Epidermal melanocyte (primary cell): ENCODE results near the gene CPOX.
"Not testable (repeated sequence)": the region's sequence is repeated elsewhere in the genome, so short reads cannot be mapped to it uniquely, and the experiment has no call there.

Experiments
- DNase-seq: peaks from one replicate; pipeline ENCODE4 v3.0.0; 2011; ENCODE audit warnings: low spot score; ENCODE audit not compliant: insufficient read length

Gene CPOX

DNA sequence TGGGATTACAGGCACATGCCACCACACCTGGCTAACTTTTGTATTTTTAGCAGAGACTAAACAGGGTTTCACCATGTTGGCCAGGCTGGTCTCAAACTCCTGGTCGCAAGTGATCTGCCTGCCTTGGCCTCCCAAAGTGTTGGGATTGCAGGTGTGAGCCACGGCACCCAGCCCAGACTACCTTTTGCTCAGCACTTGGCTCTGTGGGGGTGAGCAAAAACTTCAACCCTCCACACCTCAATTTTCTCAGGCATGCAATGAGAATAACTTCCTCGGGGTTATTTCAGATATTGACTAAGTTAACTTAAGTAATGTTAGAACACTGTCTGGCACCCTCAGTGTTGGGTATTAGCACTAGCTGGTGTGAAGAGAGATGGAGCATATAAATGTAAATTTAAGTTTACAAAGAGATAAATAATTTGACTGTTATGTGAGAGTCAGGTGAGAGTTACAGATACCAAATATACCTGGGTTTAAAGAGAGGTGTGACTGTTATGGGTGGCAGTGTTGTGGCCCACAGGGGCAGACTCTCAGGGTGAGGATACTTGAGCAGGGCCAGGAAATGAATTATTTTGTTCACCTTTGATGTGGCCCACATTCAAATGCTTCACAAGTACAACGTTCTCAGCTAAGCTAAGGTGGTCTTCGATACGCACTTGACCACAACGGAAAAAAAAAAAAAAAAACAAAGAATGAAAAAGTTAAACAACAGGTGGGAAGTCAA, 29.0 kb downstream of the CPOX start:
- no peak for DNase-seq

DNA sequence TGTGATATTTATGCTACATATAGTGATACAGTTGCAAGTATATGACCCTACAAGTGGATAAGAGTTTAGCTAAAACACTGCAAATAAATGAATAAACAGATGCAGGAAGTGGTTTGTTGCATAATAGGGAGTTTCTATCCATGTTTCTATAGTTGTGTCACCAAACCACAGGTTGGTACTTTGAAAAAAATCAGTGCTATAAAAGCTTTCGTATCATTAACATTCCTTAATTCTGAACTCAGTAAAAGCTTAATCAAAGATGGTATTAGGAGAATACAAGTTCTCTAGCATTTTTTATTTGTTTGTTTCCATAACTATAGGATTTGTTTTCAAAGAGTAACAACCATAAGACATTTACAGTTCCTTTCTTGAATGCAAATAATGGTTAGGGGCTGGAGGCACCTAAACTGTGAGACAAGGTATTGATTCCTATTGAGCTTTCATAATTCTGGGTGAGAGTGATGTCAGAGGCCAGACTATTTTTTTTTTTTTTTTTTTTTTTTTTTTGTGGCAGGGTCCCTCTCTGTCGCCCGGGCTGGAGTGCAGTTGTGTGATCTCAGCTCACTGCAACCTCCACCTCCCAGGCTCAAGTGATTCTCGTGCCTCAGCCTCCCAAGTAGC, 29.6 kb downstream of the CPOX start:
- DNase-seq: no peak

DNA sequence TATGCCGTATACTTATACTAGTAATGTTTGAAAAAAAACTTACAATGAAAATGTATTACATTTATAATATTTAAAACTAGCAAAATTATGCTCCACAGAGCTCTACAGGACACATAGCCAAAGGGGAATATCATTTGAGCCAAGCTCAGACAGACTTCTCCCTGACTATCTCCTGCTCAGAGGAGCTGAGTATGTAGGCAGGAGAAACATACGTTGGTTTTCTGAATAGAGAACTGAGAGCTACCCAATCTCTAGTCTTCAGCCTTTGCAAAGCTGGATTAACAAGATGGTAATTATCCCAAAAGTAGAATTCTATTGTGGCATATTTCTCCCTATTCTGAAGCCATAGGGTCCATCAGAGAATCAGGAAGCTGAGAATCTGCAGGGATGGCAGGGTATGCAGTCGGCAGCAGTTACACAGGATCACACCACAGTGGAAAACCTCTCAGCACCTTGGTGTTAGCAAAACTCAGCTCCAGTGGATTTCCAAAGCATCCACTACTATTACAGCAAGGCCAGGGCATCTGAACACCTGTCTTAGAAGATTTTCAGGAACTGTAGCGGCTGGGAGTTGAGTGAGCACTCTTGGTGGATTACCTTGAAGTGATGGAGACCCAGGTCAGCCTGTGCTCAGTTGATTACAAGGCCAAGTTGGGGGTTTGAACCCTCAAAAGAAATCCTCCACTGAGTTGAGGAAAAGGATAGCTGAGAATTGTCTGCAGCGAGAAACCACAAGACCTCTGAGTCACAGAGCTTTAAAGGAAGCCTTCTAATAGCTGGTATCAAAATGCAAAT, 31.5 kb downstream of the CPOX start:
- no peak for DNase-seq

DNA sequence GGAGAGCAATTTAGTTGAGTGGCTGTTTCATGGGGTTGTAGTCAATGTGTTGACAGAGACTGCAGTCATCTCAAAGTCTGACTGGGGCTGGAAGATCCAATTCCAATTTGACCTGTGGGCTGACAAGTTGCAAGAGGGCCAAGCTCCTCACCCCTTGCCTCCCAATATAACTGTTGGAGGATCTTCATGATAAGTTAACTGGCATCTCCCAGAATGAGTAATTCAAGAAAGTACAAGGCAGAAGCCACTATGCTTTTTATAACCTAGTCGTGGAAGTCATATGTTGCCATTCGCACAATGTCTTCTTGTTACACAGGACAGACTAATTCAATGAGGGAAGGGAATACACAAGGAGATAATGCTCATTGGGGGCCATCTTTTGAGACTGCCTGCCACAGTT, 32.5 kb downstream of the CPOX start:
- DNase-seq: no peak

DNA sequence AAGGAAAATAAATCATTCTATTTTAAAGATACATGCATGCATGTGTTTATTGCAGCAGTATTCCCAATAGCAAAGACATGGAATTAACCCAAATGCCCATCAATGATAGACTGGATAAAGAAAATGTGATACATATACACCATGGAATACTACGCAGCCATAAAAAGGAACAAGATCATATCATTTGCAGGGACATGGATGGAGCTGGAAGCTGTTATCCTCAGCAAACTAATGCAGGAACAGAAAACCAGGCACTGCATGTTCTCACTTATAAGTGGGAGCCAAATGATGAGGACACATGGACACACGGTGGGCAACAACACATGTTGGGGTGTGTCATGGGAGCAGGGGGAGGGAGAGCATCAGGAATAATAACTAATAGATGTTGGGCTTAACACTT, 33.6 kb downstream of the CPOX start:
- not testable (repeated sequence) for DNase-seq

DNA sequence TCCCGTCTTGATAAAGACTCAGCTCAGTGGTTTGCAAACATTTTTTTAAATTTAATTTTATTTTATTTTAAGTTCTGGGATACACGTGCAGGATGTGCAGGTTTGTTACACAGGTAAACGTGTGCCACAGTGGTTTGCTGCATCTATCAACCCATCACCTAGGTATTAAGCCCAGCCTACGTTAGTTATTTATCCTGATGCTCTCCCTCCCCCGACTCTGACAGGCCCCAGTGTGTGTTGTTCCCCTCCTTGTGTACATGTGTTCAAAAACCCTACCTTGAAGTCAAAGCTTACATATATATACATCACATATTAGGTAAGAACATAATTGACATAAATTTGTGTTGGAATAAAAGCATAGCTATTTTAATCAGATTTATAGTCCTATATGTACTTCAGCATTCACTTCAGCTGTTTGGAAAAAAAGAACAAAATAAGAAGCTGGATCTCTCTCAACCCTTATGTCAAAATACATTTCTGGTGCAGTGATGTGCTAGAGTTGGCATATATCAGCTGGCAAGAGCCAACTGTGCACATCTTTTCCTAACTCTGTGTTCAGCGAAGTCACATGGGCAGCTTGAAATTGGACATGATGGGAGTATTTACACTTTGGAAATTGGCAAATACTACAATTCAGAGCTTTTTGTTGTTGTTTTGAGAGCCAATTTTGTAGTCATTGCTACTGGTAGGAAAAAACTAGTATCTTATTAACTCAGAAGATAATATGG, 35.1 kb downstream of the CPOX start:
- DNase-seq: no peak

DNA sequence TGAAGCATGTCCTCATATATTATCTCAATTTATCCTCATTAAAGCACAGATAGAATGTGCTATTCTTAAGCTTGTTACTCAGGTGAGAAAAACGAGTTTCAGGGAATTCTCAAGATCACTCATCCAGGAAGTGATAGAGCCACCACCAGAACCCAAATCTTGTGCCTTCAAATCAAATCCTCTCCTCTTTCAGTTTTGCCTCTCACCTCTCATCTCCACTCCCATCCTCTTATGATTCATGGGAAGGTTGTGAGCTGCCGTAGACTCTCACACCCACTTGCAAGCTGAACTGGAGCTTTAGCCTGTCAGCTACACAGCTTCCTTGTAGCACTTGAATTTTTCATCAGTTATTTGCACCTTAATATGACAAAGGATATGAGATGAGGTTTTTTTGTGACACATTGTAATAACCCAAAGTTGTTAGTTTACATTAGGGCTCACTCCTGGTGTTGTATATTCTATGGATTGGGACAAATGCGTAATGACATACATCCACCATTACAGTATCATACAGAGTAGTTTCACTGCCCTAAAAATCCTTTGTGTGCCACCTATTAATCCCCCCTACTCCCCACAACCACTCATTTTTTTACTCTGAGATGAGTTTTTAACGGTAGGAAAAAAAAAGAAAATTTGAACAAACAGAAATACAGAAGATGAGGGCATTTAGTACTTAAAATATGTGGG, 35.9 kb downstream of the CPOX start:
- DNase-seq: no peak

DNA sequence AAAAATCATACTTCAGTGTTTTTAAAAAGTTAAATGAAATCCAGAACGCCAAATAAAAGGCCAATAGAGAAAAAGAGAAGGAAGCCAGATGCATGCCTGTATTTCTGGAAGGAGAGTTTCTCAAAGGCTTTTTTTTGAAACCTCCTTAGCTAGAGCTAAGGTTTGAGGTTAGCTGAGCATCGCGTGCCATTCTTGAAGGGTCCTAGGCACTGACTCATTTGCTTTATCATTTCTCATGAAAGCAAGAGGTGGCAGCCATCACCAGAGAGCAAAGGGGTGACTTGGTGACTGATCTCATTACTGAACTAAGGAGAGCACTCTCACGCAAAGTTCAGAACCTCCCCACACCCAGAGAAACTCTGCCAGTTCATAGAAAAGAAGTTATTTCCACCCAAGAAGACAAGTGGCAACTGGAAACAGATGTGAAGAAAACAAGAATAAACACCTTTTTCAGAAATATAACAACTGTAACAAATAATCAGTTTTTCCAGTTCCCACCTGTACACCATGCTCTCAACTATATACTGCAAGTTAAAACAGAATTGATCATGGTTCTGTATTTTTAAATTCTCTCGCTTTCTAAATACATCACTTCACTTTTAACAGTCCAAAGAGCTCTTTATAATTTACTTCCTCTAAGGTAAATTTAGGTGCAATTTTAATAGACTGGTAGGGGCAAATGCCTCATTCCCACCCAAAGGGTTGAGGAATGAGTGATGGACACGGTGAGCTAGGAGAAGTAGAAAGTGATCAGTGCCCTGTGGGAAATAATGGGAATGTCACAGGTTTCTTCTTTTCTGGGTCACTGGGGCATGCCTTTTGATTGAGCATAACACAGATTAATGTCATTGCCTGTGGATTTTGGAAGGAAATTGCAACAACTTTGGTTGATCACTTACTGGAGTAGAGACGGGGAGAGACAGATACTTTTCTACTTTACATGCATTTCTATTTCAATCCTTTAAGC, 37.0 kb downstream of the CPOX start:
- DNase-seq: no peak

DNA sequence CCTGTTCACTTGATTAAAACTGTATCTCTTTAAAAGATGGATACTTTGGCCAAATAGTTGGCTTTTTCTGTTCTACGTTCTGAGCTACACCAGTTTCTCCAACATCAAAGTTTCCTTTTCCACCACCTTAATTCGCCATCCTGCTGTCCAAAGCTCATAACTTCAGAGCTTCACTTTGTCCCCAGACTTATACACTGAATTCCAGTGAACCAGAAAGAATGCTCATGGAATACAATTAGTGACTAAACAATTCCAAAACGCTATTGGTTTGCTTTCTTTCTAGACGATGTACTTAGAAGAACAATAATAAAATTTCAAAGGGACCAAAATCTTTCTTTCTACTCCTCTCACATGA, 38.4 kb downstream of the CPOX start:
- DNase-seq: no peak

DNA sequence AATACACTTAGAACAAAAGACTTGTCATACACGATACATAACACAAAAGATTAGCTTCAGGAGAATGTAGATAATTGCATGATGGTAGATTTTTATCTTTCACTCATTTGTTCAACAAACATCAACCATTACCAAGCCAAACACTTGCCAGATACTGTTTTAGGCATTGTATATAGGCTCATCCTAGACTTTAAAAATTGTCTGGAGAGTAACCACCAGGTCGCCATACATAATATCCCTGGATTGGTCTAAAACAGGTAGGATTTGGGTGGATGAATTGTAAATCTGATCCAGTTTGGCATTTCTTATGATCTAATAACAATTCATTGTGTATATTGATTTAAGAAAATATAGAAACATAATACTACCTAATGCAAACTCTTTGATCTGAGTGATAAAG, 38.8 kb downstream of the CPOX start:
- DNase-seq: no peak

DNA sequence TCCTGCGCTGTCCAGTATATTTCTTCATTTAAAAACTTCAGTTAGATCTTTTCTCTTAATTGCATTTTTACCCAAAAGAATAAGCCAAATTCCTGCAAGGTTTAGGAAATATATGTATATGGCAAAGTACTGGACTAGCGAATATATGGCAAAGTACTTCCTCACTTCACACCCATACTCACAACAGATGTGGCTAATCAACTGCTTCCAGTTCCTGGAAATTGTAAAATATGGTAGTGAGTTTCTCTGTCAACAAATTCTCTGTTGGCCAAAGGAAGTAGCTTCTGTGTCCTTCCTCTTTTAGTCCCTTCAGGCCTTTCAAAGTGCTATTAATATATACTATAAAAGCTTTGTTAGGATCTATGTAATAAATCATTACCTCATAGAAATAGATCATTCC, 39.7 kb downstream of the CPOX start:
- DNase-seq: no peak

DNA sequence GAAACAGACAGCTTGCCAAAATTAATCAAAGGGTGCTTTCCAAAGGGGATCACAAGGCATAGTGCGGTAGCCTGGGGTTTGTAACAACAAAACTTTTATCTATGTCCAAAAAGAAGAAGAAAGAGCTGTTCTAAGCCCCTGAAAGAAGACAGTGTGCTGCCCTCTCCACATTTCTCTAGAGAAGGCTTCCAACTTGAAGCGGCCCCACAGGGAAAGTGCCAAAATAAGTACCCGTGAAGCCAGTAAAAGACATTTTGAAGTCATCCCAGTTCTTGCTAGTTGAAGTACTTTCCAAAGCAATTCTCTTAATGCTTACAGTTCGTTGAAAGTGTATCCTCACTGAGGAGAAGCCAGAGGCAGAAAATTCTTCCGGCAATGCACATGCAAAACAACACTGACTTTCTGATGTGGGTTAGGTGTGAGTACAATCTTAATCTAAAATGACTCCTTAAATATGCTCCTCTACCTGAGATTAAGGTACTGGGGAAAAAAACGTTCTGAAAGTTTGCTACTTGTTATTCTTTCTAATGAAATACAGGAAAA, 40.3 kb downstream of the CPOX start:
- DNase-seq: no peak

DNA sequence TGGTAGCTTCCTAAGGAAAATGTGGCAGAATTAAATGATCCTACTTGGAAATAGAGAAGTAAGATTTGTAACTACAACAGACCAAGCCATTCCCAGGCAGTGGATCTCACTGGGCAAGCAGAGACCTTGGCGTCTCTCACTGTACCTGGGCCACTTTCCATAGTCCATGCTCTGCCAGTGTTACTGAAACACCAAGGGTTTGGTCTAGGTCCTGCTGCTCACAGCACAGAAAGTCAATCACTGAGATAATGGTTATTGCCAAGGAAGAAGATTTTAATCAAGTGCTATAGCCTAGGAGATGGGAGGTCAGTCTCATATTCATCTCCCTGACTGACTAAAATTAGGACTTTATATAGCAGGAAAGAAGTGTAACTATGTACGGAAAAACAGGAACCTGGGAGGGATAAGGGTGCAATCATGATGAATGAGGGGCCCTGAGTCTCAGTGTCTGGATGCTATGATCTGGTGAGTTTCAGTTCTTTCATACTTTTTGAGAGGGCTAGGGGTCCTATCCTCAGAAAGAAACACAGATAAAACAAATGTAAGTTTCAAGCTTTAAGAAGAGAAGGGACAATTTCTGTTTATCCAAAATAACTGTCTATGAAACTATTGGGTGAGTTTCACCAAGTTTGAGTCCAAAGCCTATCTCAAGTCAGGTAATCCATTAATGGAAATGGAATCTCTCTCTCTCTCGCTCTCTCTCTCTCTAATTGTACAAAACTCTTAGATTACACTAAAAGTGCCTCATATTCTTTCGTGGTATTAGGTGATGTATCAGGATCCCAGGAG, 41.0 kb downstream of the CPOX start:
- DNase-seq: no peak

DNA sequence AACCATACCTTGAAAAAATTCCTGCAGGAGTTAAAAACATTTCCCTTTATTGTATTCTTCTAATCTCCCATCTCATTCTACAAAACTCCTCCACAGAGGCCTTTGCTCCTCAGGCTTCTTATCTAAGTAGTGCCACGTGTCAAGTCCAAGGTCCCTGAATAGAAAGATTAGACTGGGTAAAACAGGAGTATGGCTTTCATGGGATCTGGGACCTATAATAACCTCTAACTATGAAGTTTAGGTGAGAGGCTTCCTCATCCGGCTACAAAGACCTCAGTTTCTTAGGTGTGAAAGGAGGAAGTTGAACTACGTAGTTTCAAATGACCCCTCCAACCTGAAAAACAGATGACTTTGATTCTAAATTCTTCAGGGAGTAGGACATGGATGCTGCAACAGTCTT, 41.7 kb downstream of the CPOX start:
- no peak for DNase-seq

DNA sequence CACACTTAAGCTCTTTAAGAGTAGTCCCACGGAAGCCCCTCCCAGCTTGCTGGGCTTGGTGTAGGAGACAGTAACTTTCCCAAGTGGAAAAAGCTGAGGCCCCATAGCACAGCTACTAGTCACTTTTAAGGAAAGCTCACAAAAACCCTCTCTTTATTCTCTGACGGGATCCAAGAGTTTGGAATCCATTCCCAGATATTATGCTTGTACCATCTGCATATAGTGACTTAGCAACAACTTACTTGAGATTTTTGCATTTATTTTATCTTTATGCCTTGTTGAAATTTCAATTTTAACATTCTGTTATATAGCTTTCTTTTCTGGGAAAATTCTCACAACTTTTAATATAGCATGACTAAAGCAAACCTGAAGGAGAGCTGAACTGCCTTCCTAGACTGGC, 42.2 kb downstream of the CPOX start:
- DNase-seq: no peak

DNA sequence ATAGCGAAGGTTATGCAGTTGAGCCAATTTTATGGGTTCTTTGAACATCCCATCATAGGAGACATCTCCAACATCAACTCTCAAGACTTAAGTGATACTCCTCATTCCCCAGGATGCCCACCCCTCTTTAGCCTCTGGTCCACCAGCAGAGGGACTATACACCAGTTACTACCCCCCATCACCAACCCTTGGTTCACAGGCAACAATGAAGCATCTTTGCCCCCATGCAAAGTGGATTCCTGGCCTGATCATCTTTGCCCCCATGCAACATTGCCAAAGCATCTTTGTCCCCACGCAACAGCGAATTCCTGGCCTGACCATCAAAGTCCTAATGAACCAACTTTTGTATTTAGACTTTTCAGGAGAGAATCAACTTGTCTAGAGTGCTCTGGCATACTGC, 42.6 kb downstream of the CPOX start:
- DNase-seq: no peak

DNA sequence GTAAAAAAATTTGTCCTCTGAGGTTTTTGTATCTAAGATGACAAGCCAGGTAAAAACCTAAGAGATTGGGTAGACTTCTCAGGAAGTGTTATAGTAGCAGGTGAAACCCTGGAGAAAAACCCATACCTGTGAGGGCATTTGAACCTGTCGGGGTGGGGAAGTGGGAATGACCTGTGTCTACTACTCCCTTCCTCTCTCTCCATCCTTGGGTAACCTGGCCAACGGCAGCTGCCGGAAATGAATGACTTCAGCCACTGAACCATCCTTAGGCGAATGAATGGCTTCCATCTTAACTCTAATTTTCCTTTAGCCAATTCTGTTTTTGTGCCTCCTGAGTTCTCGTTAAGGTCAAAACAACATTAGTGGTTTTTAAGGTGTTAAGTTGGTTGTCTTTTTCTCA, 44.9 kb downstream of the CPOX start:
- DNase-seq: no peak

DNA sequence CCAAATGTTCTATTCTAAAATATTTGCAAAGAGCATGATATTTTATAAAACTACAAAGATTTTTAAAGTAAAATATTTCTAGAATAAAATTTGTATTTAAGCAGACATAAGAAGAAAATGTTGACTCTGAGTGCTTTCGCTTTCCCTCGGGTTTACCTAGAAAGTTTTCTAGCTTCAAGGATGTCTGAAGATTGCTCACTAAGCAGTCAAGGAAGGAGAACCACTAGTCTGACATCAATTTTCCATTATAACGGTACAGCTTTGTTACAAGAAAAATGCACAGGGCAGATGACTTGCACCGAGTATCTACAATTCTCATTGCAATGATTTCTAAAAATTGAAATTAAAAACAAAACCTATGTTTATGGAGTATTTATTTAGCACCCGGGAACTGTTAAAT, 47.5 kb downstream of the CPOX start:
- no peak for DNase-seq

DNA sequence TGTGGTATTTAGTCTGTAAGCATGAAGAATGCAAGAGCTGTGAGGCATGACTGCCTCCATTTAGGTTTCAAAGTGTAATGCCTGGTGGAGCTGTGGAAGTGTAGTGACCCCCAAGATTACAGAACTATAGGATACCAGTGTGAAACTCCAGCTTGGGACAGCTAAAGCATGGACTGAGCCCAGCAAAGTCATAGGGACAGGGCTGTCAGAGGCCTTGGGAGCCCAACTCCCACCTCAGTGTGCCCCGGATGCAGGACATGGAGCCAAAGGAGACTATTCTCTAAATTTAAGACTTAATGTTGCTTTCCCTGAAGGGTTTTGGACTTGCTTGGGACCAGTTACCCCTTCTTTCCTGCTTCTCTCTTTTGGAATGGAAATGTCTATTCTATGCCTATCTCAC, 50.8 kb downstream of the CPOX start:
- no peak for DNase-seq
